ENCODE data around the gene THRA. TPM values are rescaled to one million over a fixed set of nuclear protein-coding genes. Genes with fewer than 3 reads are reported as not detected.

THRA gene
- total and polyA plus RNA-seq, 9 of the 15 experiments (the other 6 are each of a cell fraction or from before 2014, with no cell fraction given) = 0.34 to 23.4 (median 12.7) TPM

DNA sequence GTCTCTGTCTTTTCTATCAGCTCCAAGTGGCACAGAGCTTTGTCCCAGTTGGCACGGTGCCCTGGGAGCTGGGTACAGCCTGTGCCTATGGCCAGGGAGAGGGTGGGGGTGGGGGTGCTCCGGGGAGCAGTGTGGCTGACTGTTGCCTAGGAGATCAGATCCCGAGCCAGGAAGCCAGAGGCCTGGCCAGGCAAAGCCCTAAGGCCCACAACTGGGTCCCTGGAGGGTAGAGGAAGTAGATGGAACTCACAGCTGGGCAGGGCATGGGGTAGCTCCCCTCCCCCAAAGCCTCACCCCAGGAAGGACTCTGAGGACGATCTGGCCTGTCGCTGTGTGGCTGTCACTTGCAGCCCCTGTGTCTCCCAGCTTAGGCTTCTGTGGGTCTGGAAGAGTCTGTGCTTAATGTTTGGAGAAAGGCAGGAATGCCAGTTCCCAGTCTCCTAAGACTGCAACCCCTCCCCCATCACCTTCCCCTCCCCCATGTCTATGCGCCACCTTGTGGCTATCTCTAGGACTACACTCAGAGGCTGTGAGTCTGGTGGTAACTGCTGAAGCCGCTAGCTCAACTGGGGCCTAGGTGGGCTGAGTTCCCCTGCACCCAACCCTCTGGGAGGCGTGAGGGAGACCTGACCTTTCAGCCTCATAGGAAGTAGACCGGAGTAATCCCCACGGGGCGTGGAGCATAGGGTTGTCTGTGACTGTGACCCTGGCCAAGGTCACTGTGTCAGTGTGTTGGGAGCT is 12.6 kb downstream of the THRA start:
- no peaks in the 10 kb centered on the region for H4K20me1 ChIP-seq (replicated peaks; ENCODE audit: control insufficient read depth, insufficient read depth, low read length)
- FAIRE-seq (peak; percentile 93), DNase-seq (ENCODE audit: extremely low read depth in 1 of 4, low spot score in 3 of 4) (peak; percentile 71 to 86 (median 76)), ATAC-seq (peak; percentile 84)
- in situ Hi-C loops (cut with MboI) = no loop called here
- no peaks in the 10 kb centered on the region for H3K9me1 ChIP-seq (ENCODE audit: control insufficient read depth, insufficient read depth, low read length)
- H3K9me3 ChIP-seq (replicated peaks; ENCODE audit: control insufficient read depth, insufficient read depth, low read depth, low read length) = no peaks in the 10 kb centered on the region
- no peak overlapping the region for H3K4me3 ChIP-seq
- peak overlapping the region; percentile 71 for H3K4me2 ChIP-seq (ENCODE audit: insufficient read depth, low read length)
- 14% methylated on average over 9 of the region's 11 CpGs for WGBS (ENCODE audit: insufficient coverage, low coverage, missing lambda C conversion rate)
- intact Hi-C loops (cut with micrococcal nuclease) = no loop called here
- H3K36me3 ChIP-seq (ENCODE audit: control insufficient read depth, insufficient read depth, low read length) = peaks cover 37% of the 10 kb centered on the region; the same call in 2 of the 3 replicates
- ChIA-PET CTCF (ENCODE audit: low intra/inter-chr PET ratio) (interaction anchor here (0.8 to 1.1 kb wide), 3 partner anchors 41 to 62 kb away, joined by 3 read pairs; no protein-coding TSS in a partner anchor), POLR2A (interaction anchor here (0.6 to 3.2 kb wide), 8 partner anchors 10 to 104 kb away, joined by 3 to 29 read pairs (median 5); partner anchors contain the start of genes MED24 and NR1D1)
- peak overlapping the region; percentile 35 to 57; a peak in 3 of 4 replicates for H3K9ac ChIP-seq (ENCODE audit: insufficient read depth in 1 of 2, low read depth in 2 of 2, low read length in 2 of 2)
- H3K79me2 ChIP-seq (ENCODE audit: control insufficient read depth, insufficient read depth, low read length) = peaks cover 42% of the 10 kb centered on the region
- BruUV-seq (replicated peaks) = no TSS peak
- peaks cover 61 to 62% of the 10 kb centered on the region in 2 experiments for H3K4me1 ChIP-seq (replicated peaks in 1 of 2; ENCODE audit: control insufficient read depth in 2 of 2, insufficient read depth in 2 of 2, low read length in 2 of 2)
- H2AFZ ChIP-seq (ENCODE audit: low read depth, low read length) = peak overlapping the region; percentile 56; the same call in 1 of the 2 replicates
- no peaks in the 10 kb centered on the region for H3K27me3 ChIP-seq (ENCODE audit: control insufficient read depth in 2 of 2, insufficient read depth in 2 of 2, low read length in 2 of 2)
- peak overlapping the region; percentile 73 for H3K27ac ChIP-seq (ENCODE audit: extremely low read depth, low read depth, low read length)
- TF ChIP-seq, protein P1, sequence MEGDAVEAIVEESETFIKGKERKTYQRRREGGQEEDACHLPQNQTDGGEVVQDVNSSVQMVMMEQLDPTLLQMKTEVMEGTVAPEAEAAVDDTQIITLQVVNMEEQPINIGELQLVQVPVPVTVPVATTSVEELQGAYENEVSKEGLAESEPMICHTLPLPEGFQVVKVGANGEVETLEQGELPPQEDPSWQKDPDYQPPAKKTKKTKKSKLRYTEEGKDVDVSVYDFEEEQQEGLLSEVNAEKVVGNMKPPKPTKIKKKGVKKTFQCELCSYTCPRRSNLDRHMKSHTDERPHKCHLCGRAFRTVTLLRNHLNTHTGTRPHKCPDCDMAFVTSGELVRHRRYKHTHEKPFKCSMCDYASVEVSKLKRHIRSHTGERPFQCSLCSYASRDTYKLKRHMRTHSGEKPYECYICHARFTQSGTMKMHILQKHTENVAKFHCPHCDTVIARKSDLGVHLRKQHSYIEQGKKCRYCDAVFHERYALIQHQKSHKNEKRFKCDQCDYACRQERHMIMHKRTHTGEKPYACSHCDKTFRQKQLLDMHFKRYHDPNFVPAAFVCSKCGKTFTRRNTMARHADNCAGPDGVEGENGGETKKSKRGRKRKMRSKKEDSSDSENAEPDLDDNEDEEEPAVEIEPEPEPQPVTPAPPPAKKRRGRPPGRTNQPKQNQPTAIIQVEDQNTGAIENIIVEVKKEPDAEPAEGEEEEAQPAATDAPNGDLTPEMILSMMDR (IDR thresholded peaks at IDR 0.05 in 2 of 3, conservative IDR thresholded peaks at IDR 0.05 in 1 of 3; ENCODE audit: insufficient read depth in 2 of 3, low read depth in 1 of 3, low read length in 3 of 3) = peak; percentile 83 to 93 (median 86)
- TF ChIP-seq KLF16 (IDR thresholded peaks at IDR 0.05) (peak; percentile 67; the same call in 1 of the 2 replicates), ZNF184 (CRISPR knock-in tag; IDR thresholded peaks at IDR 0.05) (no peak), ZNF444 (CRISPR knock-in tag; IDR thresholded peaks at IDR 0.05) (peak; percentile 97), ELF4 (CRISPR knock-in tag; IDR thresholded peaks at IDR 0.05) (peak; percentile 50; the same call in 1 of the 2 replicates), CHD2 (IDR thresholded peaks at IDR 0.05; ENCODE audit: low read depth, low read length) (peak; percentile 89), EP400 (IDR thresholded peaks at IDR 0.05) (peak; percentile 47; the same call in 1 of the 2 replicates), ESRRA (IDR thresholded peaks at IDR 0.05; ENCODE audit: borderline replicate concordance, low read depth) (peak; percentile 92)
- TF ChIP-seq, protein P2, sequence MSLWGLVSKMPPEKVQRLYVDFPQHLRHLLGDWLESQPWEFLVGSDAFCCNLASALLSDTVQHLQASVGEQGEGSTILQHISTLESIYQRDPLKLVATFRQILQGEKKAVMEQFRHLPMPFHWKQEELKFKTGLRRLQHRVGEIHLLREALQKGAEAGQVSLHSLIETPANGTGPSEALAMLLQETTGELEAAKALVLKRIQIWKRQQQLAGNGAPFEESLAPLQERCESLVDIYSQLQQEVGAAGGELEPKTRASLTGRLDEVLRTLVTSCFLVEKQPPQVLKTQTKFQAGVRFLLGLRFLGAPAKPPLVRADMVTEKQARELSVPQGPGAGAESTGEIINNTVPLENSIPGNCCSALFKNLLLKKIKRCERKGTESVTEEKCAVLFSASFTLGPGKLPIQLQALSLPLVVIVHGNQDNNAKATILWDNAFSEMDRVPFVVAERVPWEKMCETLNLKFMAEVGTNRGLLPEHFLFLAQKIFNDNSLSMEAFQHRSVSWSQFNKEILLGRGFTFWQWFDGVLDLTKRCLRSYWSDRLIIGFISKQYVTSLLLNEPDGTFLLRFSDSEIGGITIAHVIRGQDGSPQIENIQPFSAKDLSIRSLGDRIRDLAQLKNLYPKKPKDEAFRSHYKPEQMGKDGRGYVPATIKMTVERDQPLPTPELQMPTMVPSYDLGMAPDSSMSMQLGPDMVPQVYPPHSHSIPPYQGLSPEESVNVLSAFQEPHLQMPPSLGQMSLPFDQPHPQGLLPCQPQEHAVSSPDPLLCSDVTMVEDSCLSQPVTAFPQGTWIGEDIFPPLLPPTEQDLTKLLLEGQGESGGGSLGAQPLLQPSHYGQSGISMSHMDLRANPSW (CRISPR knock-in tag; IDR thresholded peaks at IDR 0.05) = 0 out of 2 replicates have a peak, but pooled peaks have one; percentile 51
- TF ChIP-seq, protein P3, sequence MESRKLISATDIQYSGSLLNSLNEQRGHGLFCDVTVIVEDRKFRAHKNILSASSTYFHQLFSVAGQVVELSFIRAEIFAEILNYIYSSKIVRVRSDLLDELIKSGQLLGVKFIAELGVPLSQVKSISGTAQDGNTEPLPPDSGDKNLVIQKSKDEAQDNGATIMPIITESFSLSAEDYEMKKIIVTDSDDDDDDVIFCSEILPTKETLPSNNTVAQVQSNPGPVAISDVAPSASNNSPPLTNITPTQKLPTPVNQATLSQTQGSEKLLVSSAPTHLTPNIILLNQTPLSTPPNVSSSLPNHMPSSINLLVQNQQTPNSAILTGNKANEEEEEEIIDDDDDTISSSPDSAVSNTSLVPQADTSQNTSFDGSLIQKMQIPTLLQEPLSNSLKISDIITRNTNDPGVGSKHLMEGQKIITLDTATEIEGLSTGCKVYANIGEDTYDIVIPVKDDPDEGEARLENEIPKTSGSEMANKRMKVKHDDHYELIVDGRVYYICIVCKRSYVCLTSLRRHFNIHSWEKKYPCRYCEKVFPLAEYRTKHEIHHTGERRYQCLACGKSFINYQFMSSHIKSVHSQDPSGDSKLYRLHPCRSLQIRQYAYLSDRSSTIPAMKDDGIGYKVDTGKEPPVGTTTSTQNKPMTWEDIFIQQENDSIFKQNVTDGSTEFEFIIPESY (CRISPR knock-in tag; IDR thresholded peaks at IDR 0.05) = peak; percentile 60; the same call in 1 of the 2 replicates
- TF ChIP-seq, protein P4, sequence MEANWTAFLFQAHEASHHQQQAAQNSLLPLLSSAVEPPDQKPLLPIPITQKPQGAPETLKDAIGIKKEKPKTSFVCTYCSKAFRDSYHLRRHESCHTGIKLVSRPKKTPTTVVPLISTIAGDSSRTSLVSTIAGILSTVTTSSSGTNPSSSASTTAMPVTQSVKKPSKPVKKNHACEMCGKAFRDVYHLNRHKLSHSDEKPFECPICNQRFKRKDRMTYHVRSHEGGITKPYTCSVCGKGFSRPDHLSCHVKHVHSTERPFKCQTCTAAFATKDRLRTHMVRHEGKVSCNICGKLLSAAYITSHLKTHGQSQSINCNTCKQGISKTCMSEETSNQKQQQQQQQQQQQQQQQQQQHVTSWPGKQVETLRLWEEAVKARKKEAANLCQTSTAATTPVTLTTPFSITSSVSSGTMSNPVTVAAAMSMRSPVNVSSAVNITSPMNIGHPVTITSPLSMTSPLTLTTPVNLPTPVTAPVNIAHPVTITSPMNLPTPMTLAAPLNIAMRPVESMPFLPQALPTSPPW (CRISPR knock-in tag; IDR thresholded peaks at IDR 0.05) = peak; percentile 76

Data from K562 (cell line).